ENCODE results near the gene FREM1.

FREM1 gene

DNA sequence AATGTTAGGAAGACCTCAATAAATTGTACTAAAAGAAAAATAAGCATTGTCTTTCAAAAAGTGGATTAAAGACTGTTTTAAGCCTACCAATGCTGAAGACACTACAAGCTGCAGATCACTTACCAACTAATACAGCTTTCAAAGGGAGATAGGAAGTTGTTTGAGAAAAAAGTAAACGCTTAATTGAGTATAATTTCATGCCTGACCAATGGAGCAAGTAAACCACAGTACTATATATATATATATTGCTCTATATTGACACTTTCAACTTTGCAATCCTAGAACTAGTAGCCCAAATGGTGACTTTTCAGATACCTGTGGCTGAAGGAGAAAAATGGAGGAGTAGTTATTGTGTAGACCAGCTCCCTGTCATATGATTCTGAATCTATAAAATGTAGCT is 85.7 kb downstream of the FREM1 start:
- no peak for DNase-seq (ENCODE audit: low read depth)
- H3K4me3 ChIP-seq (replicated peaks; ENCODE audit: low read depth, low read length) = no peak overlapping the region
- TF ChIP-seq, protein P1, sequence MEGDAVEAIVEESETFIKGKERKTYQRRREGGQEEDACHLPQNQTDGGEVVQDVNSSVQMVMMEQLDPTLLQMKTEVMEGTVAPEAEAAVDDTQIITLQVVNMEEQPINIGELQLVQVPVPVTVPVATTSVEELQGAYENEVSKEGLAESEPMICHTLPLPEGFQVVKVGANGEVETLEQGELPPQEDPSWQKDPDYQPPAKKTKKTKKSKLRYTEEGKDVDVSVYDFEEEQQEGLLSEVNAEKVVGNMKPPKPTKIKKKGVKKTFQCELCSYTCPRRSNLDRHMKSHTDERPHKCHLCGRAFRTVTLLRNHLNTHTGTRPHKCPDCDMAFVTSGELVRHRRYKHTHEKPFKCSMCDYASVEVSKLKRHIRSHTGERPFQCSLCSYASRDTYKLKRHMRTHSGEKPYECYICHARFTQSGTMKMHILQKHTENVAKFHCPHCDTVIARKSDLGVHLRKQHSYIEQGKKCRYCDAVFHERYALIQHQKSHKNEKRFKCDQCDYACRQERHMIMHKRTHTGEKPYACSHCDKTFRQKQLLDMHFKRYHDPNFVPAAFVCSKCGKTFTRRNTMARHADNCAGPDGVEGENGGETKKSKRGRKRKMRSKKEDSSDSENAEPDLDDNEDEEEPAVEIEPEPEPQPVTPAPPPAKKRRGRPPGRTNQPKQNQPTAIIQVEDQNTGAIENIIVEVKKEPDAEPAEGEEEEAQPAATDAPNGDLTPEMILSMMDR (IDR thresholded peaks at IDR 0.05; ENCODE audit: low read length, missing control alignments) = no peak

DNA sequence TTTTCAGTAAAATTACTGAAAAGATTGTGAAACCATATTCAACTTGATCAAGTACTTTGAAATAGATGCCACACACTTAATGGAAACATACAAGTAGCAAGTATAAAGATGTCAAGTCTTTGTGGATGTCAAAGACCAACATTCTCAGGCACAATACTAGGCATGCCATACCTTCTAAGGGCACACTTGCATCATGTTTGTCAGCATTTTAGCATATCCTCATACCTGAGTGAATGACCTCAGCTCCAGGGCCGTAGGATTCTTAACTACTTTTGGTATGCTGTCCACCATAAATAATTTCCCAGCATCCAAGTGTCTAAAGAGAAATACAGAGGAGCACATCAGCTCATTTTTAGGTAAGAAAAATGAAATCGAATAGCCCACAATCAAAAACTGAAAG is 86.4 kb downstream of the FREM1 start:
- H3K4me3 ChIP-seq (replicated peaks; ENCODE audit: low read depth, low read length) = no peak overlapping the region
- no peak for DNase-seq (ENCODE audit: low read depth)
- TF ChIP-seq, protein P1 (IDR thresholded peaks at IDR 0.05; ENCODE audit: low read length, missing control alignments) = no peak

DNA sequence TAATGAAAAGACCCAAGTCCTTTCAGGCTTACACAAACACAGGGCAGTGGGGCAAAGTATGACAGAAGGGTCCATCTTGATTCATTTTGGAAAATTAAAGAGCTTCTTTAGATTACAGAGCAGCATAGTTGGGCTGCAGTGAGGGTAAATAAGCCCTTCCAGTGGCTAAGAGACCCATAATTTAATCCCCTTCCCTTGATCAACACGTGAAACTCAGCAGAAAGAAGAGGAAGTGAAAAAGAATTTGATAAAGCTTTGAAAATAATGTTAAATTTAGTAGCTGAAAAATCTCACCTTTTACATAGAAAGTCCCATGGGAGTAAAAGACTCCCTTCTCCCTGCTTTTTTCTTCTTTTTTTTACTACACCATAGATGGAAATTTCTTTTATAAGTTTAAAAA is 87.6 kb downstream of the FREM1 start:
- DNase-seq (ENCODE audit: low read depth) = no peak
- TF ChIP-seq, protein P1 (IDR thresholded peaks at IDR 0.05; ENCODE audit: low read length, missing control alignments) = no peak
- H3K4me3 ChIP-seq (replicated peaks; ENCODE audit: low read depth, low read length) = no peak overlapping the region

DNA sequence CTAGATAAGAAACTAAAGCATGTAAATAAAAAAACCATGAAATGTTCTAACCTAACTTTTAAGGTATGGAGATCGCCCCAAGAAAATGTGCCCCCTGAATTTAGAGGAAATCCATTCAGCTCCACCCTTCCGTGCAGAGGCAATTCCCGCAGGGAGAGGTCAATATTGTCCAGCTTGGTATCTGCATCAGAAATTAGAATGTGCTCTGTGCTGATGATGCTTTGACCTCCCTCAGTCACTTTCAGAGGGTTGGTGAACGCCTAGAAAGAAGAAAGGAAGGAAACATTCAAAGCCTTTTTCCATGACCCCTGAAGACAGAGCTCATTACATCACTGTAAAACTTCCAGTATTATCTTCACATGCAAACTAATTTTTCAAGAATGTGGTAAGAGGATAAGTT is 91.0 kb downstream of the FREM1 start:
- no peak for DNase-seq (ENCODE audit: low read depth)
- no peak overlapping the region for H3K4me3 ChIP-seq (replicated peaks; ENCODE audit: low read depth, low read length)
- TF ChIP-seq, protein P1 (IDR thresholded peaks at IDR 0.05; ENCODE audit: low read length, missing control alignments) = no peak

DNA sequence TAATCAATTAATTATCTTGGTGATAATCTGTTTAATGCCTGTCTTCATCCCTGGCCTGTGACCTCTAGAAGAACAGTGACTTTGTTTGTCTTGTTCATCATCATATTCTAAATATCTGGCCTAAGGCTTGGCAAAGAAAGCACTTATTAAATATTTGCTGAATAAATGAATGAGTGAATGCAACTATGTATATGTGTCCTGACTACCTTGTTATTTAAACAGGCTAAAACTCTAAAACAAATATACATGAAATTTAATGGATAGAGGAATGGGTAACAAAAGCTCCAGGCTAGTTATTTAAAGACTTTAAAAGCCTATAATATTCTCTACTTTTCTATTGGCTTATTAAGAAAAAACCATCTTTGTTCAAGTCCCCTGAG is 96.0 kb downstream of the FREM1 start:
- DNase-seq (ENCODE audit: low read depth) = no peak
- TF ChIP-seq, protein P1 (IDR thresholded peaks at IDR 0.05; ENCODE audit: low read length, missing control alignments) = no peak
- no peak overlapping the region for H3K4me3 ChIP-seq (replicated peaks; ENCODE audit: low read depth, low read length)

DNA sequence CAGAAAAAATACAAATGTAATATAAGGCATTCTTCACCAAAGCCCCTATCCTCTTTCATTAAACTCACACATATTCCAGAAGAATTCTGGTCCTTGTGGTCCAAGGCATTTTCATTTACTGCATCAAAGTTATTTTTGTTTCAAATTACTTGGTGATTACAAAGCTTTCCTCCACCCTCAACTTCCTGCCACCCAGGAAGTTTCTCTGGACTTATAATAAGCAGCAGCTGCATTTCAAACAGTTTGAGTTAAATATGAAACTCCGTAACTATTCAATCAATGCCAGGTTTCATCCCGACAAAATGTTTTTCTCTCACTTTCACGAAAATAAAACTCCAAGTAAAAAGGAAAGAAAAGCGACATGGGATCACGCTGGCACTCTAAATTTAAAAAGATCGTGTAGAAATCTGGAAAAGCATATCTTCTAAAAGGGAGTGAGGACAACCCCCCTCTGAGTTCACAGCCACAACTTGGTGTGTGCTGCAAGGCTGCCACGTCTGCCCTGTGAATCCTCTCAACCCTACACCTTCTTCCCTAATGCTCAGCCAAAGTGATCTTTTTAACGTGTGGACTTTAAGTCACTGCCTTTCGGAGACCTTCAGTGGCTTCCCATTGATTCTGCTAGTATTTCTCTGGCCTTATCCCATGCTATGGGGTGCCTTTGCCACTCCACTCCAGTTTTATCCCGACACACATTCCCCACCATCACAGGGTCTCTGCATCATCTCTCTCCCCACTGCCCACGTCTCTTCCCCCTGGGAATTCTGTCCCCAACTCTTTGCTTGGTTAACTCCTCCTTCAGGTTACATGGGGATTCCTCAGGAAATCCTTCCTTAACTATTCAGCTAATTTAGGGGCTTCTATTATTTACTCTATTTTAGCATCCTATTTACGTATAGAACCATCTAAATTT is 96.6 kb downstream of the FREM1 start:
- no peak overlapping the region for H3K4me3 ChIP-seq (replicated peaks; ENCODE audit: low read depth, low read length)

More for the DNA sequence above, 96.6 kb downstream of the FREM1 start:
- no peak for DNase-seq (ENCODE audit: low read depth)
- TF ChIP-seq, protein P1 (IDR thresholded peaks at IDR 0.05; ENCODE audit: low read length, missing control alignments) = no peak

Data from fibroblast of pulmonary artery (primary cell).